Bronchial epithelial cell (primary cell): ENCODE measurements around the gene JUP. TPM values are rescaled to one million over a fixed set of nuclear protein-coding genes. Genes with fewer than 3 reads are reported as not detected.

Experiments
- DNase-seq: peaks from one replicate; pipeline ENCODE4 v3.0.0-alpha.2; 2010; ENCODE audit warnings: low read depth
- FAIRE-seq: peaks from 2 replicates; lab custom pipeline; 2011; peaks lifted over from hg19 to GRCh38; lab: Jason Lieb, UNC
- H3K27me3 ChIP-seq: 2 replicates; pipeline ENCODE4 v1.5.1; 2011; ENCODE audit warnings: low read length; ENCODE audit not compliant: control insufficient read depth, insufficient read depth
- H3K36me3 ChIP-seq: 2 replicates; pipeline ENCODE4 v1.5.1; 2011; ENCODE audit warnings: low read length; ENCODE audit not compliant: control insufficient read depth, insufficient read depth
- H3K4me3 ChIP-seq: 2 replicates; pipeline ENCODE4 v1.5.1; 2011; ENCODE audit warnings: mild to moderate bottlenecking, low read depth, low read length, control low read depth
- total RNA-seq: library from RNA; depleted of rRNA; stranded (reverse); fragments of >200 nt; gene quantifications from 2 replicates; pipeline ENCODE4 v1.2.1, GENCODE V29; 2014
- TF ChIP-seq, protein P1 (sequence below): IDR thresholded peaks from 2 replicates; pipeline ENCODE4 v1.5.1; 2011; ENCODE audit warnings: mild to moderate bottlenecking, moderate library complexity, low read length, control low read depth, inconsistent platforms; ENCODE audit not compliant: insufficient read depth, severe bottlenecking

The JUP gene
- total RNA-seq, 1 donor from 2014 or later = 227 TPM

DNA sequence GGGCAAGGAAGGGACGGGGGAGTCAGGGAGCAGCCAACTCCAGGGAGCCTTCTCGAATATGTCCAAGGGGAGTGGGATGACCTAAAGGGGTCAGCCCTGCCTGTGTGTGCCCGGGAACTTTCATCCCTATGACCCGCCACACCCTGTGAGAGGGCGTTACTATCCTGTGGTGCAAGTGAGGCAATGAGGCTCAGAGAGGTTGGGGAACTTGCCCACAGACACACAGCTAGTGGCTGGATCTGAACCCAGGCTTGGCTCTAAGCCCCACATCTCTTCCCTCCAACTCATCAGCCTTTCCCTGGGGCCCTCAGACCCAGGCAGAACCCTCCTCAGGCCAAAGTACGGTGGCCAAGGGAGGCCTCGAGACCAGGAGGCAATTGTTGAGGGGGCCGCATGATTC lies 23.2 kb downstream of the JUP start:
- TF ChIP-seq, protein P1, sequence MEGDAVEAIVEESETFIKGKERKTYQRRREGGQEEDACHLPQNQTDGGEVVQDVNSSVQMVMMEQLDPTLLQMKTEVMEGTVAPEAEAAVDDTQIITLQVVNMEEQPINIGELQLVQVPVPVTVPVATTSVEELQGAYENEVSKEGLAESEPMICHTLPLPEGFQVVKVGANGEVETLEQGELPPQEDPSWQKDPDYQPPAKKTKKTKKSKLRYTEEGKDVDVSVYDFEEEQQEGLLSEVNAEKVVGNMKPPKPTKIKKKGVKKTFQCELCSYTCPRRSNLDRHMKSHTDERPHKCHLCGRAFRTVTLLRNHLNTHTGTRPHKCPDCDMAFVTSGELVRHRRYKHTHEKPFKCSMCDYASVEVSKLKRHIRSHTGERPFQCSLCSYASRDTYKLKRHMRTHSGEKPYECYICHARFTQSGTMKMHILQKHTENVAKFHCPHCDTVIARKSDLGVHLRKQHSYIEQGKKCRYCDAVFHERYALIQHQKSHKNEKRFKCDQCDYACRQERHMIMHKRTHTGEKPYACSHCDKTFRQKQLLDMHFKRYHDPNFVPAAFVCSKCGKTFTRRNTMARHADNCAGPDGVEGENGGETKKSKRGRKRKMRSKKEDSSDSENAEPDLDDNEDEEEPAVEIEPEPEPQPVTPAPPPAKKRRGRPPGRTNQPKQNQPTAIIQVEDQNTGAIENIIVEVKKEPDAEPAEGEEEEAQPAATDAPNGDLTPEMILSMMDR = no peak
- Histone ChIP-seq H3K27me3 (no peaks in the 10 kb centered on the region), H3K36me3 (peaks cover 72% of the 10 kb centered on the region), H3K4me3 (no peak overlapping the region)
- DNase-seq (no peak), FAIRE-seq (no peak)

DNA sequence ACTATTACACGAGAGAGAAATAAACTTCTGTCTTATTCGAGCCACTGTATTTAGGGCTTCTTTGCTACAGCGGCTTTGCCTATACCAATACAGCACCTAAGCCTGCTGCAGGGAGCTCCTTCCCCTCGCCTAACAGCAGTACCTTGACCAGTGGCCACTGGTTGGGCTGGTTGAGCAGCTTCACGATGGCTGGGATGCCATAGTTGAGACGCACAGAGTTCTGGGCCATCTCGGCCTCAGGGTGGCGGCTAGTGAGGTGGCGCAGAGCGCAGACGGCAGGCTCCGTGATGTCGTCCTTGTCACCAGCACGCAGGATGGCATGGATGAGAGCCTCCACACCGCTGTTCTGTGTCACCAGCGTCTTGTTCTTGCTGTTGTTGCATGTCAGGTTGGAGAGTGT lies 23.7 kb downstream of the JUP start:
- no peak for DNase-seq
- TF ChIP-seq, protein P1 = no peak
- Histone ChIP-seq H3K4me3 (no peak overlapping the region), H3K27me3 (no peaks in the 10 kb centered on the region), H3K36me3 (peaks cover 75% of the 10 kb centered on the region)
- no peak for FAIRE-seq

DNA sequence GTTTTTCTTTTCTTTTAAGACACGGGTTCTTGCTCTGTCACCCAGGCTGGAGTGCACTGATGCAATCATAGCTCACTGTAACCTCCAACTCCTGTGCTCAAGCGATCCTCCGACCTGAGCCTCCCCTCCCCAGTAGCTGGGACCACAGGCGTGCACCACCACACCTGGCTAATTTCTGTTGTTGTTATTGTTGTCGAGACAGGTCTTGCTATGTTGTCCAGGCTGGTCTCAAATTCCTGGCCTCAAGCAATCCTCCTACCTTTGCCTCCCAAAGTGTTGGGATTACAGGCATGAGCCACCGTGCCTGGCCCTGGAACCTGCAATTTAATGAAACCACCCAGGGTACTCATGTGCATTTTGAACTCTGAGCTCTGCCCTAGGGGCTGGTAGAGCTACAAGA lies 24.1 kb downstream of the JUP start:
- Histone ChIP-seq H3K4me3 (no peak overlapping the region), H3K27me3 (no peaks in the 10 kb centered on the region), H3K36me3 (peaks cover 75% of the 10 kb centered on the region)
- TF ChIP-seq, protein P1 = no peak
- DNase-seq (no peak), FAIRE-seq (peak; percentile 47)

- H3K36me3 ChIP-seq = peaks cover 70% of the 10 kb centered on the region
- no peak for DNase-seq
- no peaks in the 10 kb centered on the region for H3K27me3 ChIP-seq
- FAIRE-seq = peak; percentile 68
- no peak overlapping the region for H3K4me3 ChIP-seq
- TF ChIP-seq, protein P1 = no peak
Observed at GRCh38 chr17:41760878-41761277, 25.6 kb downstream of the JUP start.

- H3K4me3 ChIP-seq = no peak overlapping the region
- TF ChIP-seq, protein P1 = no peak
- no peak for DNase-seq
- H3K27me3 ChIP-seq = no peaks in the 10 kb centered on the region
- FAIRE-seq = peak; percentile 60
- H3K36me3 ChIP-seq = peaks cover 69% of the 10 kb centered on the region
Observed at GRCh38 chr17:41758601-41759000, 27.9 kb downstream of the JUP start.

DNA sequence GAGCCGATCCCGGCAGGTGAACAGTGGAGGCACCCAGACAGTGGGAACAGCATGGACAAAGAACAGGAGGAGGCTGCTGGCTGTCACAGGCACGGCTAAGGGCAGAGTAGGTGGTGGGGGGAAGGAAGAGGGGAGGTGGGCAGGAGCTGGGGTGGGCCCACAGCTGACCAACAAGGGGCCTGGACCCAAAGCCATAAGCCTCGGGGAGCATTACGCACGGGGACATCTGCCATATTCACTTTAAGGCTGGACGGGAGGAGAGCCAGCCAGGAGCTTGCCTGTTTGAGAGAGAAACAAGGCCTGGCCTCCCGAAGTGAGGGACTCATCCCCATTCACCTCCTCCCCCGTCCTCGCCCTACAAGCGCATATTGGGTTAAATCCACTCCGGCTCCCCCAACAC lies 32.4 kb downstream of the JUP start:
- DNase-seq (no peak), FAIRE-seq (no peak)
- Histone ChIP-seq H3K4me3 (no peak overlapping the region), H3K36me3 (peaks cover 36% of the 10 kb centered on the region), H3K27me3 (no peaks in the 10 kb centered on the region)
- TF ChIP-seq, protein P1 = no peak
